NT2/D1 (cell line): ENCODE measurements around the gene FGD5.
"Not testable (repeated sequence)": the region's sequence is repeated elsewhere in the genome, so short reads cannot be mapped to it uniquely, and the experiment has no call there.

Source experiments
- YY1 ChIP-seq: IDR thresholded peaks from 2 replicates; pipeline ENCODE4 v1.6.1; 2011; ENCODE audit not compliant: insufficient read length, insufficient read depth
- ZNF274 ChIP-seq: IDR thresholded peaks from 2 replicates; pipeline ENCODE4 v1.6.1; 2011; ENCODE audit warnings: mild to moderate bottlenecking, low read depth, low read length

DNA sequence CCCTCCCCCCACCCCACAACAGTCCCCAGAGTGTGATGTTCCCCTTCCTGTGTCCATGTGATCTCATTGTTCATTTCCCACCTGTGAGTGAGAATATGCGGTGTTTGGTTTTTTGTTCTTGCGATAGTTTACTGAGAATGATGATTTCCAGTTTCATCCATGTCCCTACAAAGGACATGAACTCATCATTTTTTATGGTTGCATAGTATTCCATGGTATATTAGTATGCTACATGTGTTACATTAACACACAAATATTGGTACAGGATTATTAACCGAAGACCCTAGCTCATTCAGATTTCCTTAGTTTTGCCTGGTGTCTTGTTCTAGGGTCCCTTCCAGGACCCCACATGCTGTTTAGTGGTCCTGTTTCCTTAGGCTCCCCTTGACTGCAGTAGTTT lies 84.7 kb downstream of the FGD5 start:
- TF ChIP-seq YY1, ZNF274: not testable (repeated sequence)
